HUES48 (cell line): ENCODE data around the gene MGMT.

ENCODE experiments used
- H3K27ac ChIP-seq: one replicate; pipeline ENCODE4 v1.7.0; 2013; ENCODE audit warnings: low read depth, low read length, inconsistent platforms
- H3K27me3 ChIP-seq: 2 replicates; pipeline ENCODE4 v1.6.1; 2013; ENCODE audit warnings: mild to moderate bottlenecking, low read length; ENCODE audit not compliant: control insufficient read depth, insufficient read depth
- H3K36me3 ChIP-seq: 2 replicates; pipeline ENCODE4 v1.6.1; 2013; ENCODE audit warnings: low read length; ENCODE audit not compliant: control insufficient read depth, insufficient read depth
- H3K4me1 ChIP-seq: 2 replicates; pipeline ENCODE4 v1.6.1; 2013; ENCODE audit warnings: mild to moderate bottlenecking, low read length; ENCODE audit not compliant: control insufficient read depth, insufficient read depth
- H3K4me3 ChIP-seq: 2 replicates; pipeline ENCODE4 v1.5.1; 2013; ENCODE audit warnings: mild to moderate bottlenecking, low read depth, low read length
- H3K9ac ChIP-seq: 2 replicates; pipeline ENCODE4 v1.6.1; 2013; ENCODE audit warnings: mild to moderate bottlenecking, low read depth, low read length, moderate library complexity
- H3K9me3 ChIP-seq: 2 replicates; pipeline ENCODE4 v1.6.1; 2013; ENCODE audit warnings: low read length; ENCODE audit not compliant: control insufficient read depth, insufficient read depth

Gene MGMT

GRCh38 chr10:129793996-129794395 is 327.0 kb downstream of the MGMT start:
- no peak overlapping the region for H3K4me3 ChIP-seq
- no peaks in the 10 kb centered on the region for H3K36me3 ChIP-seq
- no peak overlapping the region for H3K27ac ChIP-seq
- H3K4me1 ChIP-seq = no peaks in the 10 kb centered on the region
- H3K9me3 ChIP-seq = no peaks in the 10 kb centered on the region
- H3K27me3 ChIP-seq = no peaks in the 10 kb centered on the region
- H3K9ac ChIP-seq = no peak overlapping the region

DNA sequence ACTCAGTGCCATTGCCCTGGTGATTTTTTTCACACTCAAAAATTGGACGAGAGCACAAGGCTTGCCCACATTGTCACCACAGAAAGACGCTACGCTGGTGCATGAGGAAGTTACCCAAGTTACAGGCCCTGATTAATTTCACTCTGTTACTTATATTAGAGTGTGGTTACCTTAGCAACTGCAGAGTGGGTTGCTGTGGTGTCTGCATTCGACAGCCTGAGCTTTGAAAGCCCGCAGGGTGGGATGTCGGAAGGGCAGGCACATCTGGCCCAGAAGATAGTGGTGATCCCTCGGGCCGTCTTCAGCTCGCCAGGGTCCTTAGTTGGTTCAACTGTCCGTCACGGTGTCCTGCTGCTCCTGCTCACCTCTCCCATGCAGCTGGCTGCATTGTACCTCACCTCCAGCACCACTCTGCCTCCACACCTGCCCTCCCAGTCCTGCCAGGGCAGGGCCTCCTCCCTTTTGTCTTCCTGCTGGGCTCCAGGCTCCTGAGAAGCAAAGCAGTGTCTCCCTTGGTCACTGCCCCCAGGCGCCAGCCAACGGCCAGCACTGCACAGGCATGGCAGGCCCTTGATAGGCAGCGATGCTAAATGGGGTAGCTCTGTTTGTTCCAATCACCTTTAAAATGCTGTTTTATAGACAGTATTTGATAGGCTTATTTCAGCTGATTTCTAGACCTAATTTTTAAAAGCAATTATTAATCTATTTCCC is 329.8 kb downstream of the MGMT start:
- Histone ChIP-seq H3K27me3 (no peaks in the 10 kb centered on the region), H3K27ac (no peak overlapping the region), H3K9ac (no peak overlapping the region), H3K36me3 (no peaks in the 10 kb centered on the region), H3K9me3 (no peaks in the 10 kb centered on the region), H3K4me3 (no peak overlapping the region), H3K4me1 (no peaks in the 10 kb centered on the region)

DNA sequence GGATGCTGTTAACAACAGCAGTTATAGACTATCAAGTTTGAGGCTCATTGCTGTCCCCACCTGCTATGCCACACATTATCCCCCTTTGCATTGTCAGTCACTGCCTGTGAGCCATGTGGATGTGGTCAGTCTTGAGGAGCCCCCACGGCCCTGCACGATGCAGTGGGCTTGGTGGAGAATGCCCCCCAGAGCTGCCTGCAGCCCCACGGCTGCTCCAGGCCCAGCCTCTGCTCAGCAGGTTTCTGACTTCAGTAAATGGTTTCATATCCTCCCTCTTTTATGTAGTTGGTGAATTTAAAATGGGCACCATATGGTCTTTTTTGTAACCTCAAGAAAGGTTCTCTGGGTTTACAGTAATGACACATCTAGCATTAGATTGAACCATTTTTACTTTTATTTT is 332.9 kb downstream of the MGMT start:
- Histone ChIP-seq H3K9ac (no peak overlapping the region), H3K4me1 (no peaks in the 10 kb centered on the region), H3K27ac (no peak overlapping the region), H3K4me3 (no peak overlapping the region), H3K27me3 (no peaks in the 10 kb centered on the region), H3K36me3 (no peaks in the 10 kb centered on the region), H3K9me3 (peaks cover 4% of the 10 kb centered on the region; the same call in 1 of the 2 replicates)

GRCh38 chr10:129800796-129801340 is 333.8 kb downstream of the MGMT start:
- Histone ChIP-seq H3K9ac (no peak overlapping the region), H3K36me3 (no peaks in the 10 kb centered on the region), H3K9me3 (peaks cover 6% of the 10 kb centered on the region; the same call in 1 of the 2 replicates), H3K4me1 (no peaks in the 10 kb centered on the region), H3K4me3 (no peak overlapping the region), H3K27ac (no peak overlapping the region), H3K27me3 (no peaks in the 10 kb centered on the region)

DNA sequence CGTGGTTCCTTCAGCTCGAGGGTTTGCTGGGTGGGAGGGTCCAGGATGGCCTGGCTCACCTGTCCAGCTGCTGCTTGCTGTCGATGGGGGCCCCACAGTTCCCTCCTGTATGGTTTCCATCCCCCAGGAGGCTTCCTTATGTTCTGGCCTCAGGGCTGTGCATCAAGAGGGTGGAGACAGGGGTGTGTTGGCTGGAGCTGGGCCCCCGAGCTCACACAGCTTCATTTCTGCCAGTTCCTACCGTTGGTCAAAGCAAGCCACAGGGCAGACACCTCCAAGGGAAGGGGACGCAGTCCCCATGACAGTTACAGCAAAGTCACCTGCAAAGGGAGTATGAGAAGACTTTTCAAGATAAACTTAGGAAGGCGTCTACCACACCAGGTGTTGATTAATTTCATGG is 340.2 kb downstream of the MGMT start:
- Histone ChIP-seq H3K4me3 (no peak overlapping the region), H3K27me3 (no peaks in the 10 kb centered on the region), H3K27ac (no peak overlapping the region), H3K4me1 (no peaks in the 10 kb centered on the region), H3K9ac (no peak overlapping the region), H3K36me3 (no peaks in the 10 kb centered on the region), H3K9me3 (peaks cover 6% of the 10 kb centered on the region; the same call in 1 of the 2 replicates)

GRCh38 chr10:129808092-129808983 is 341.3 kb downstream of the MGMT start:
- H3K9me3 ChIP-seq = peaks cover 6% of the 10 kb centered on the region; the same call in 1 of the 2 replicates
- H3K9ac ChIP-seq = no peak overlapping the region
- H3K4me3 ChIP-seq = no peak overlapping the region
- H3K4me1 ChIP-seq = no peaks in the 10 kb centered on the region
- no peak overlapping the region for H3K27ac ChIP-seq
- no peaks in the 10 kb centered on the region for H3K27me3 ChIP-seq
- no peaks in the 10 kb centered on the region for H3K36me3 ChIP-seq

GRCh38 chr10:129809431-129809830 is 342.4 kb downstream of the MGMT start:
- Histone ChIP-seq H3K9ac (no peak overlapping the region), H3K27ac (no peak overlapping the region), H3K36me3 (no peaks in the 10 kb centered on the region), H3K4me1 (no peaks in the 10 kb centered on the region), H3K4me3 (no peak overlapping the region), H3K27me3 (no peaks in the 10 kb centered on the region), H3K9me3 (peaks cover 2% of the 10 kb centered on the region; the same call in 1 of the 2 replicates)

- peaks cover 2% of the 10 kb centered on the region; the same call in 1 of the 2 replicates for H3K9me3 ChIP-seq
- H3K4me1 ChIP-seq = no peaks in the 10 kb centered on the region
- H3K9ac ChIP-seq = no peak overlapping the region
- H3K27me3 ChIP-seq = no peaks in the 10 kb centered on the region
- no peak overlapping the region for H3K4me3 ChIP-seq
- no peaks in the 10 kb centered on the region for H3K36me3 ChIP-seq
- H3K27ac ChIP-seq = no peak overlapping the region
Measured at GRCh38 chr10:129809841-129810240, 342.8 kb downstream of the MGMT start.

DNA sequence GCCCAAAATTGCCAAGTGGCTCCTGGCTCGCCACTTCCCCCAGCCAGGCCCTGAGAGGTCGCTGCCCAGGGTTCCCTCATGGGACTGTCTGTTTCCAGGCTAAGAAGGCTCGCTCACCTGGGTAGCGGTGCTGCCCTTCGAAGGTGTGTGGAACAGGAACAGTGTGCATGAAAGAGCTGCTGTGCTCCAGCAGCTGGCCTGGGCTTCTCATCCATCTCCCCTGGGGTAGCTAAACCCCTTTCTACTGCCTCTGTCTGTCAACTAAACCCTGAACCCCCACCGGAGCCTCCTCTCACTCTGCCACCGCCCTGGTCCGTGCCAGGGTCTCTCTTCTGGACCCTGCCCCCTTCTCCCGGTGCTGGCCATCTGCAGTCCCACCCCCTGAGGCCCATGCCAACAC is 344.2 kb downstream of the MGMT start:
- Histone ChIP-seq H3K4me1 (no peaks in the 10 kb centered on the region), H3K27ac (no peak overlapping the region), H3K9me3 (no peaks in the 10 kb centered on the region), H3K36me3 (no peaks in the 10 kb centered on the region), H3K27me3 (no peaks in the 10 kb centered on the region), H3K9ac (no peak overlapping the region), H3K4me3 (no peak overlapping the region)

GRCh38 chr10:129812398-129812797 is 345.4 kb downstream of the MGMT start:
- Histone ChIP-seq H3K4me3 (no peak overlapping the region), H3K36me3 (no peaks in the 10 kb centered on the region), H3K4me1 (no peaks in the 10 kb centered on the region), H3K9ac (no peak overlapping the region), H3K9me3 (no peaks in the 10 kb centered on the region), H3K27me3 (no peaks in the 10 kb centered on the region), H3K27ac (no peak overlapping the region)
